ENCODE data around the gene C1QC. TPM values are rescaled to one million over a fixed set of nuclear protein-coding genes. Genes with fewer than 3 reads are reported as not detected.

C1QC gene
- total RNA-seq, 3 donors from 2014 or later = 44.3 to 200 (median 189) TPM

- intact Hi-C loops (cut with DNase I, micrococcal nuclease) = no loop called here
- Histone ChIP-seq H3K4me1 (ENCODE audit: low read depth) (no peaks in the 10 kb centered on the region), H3K4me3 (no peak overlapping the region), H3K36me3 (ENCODE audit: low read depth) (no peaks in the 10 kb centered on the region), H3K9me3 (no peaks in the 10 kb centered on the region)
- no peak for DNase-seq
- TF ChIP-seq CTCF (IDR thresholded peaks at IDR 0.05) = no peak
- no peak for ATAC-seq
These were observed 30.5 kb upstream of the C1QC start for GRCh38 chr1:22612671-22613571.

- intact Hi-C loops (cut with DNase I, micrococcal nuclease) = no loop called here
- no peak for TF ChIP-seq CTCF (IDR thresholded peaks at IDR 0.05)
- no peak for ATAC-seq
These were observed 29.9 kb upstream of the C1QC start for GRCh38 chr1:22613572-22613918.

GRCh38 chr1:22613951-22614350, 29.5 kb upstream of the C1QC start:
- no peaks in the 10 kb centered on the region for H3K4me1 ChIP-seq (ENCODE audit: low read depth)

More at GRCh38 chr1:22613572-22613918, 29.9 kb upstream of the C1QC start:
- H3K4me3 ChIP-seq = no peak overlapping the region
- H3K9me3 ChIP-seq = no peaks in the 10 kb centered on the region
- no peak for DNase-seq
- no peaks in the 10 kb centered on the region for H3K4me1 ChIP-seq (ENCODE audit: low read depth)
- no peaks in the 10 kb centered on the region for H3K36me3 ChIP-seq (ENCODE audit: low read depth)

GRCh38 chr1:22615886-22616285, 27.5 kb upstream of the C1QC start:
- DNase-seq (no peak), ATAC-seq (no peak)
- H3K36me3 ChIP-seq (ENCODE audit: low read depth) = no peaks in the 10 kb centered on the region
- H3K4me3 ChIP-seq = no peak overlapping the region
- no peaks in the 10 kb centered on the region for H3K9me3 ChIP-seq
- no peak for TF ChIP-seq CTCF (IDR thresholded peaks at IDR 0.05)
- intact Hi-C loops (cut with DNase I, micrococcal nuclease) = no loop called here
- no peaks in the 10 kb centered on the region for H3K4me1 ChIP-seq (ENCODE audit: low read depth)

More at GRCh38 chr1:22613951-22614350, 29.5 kb upstream of the C1QC start:
- DNase-seq (no peak), ATAC-seq (no peak)
- Histone ChIP-seq H3K36me3 (ENCODE audit: low read depth) (no peaks in the 10 kb centered on the region), H3K9me3 (no peaks in the 10 kb centered on the region), H3K4me3 (no peak overlapping the region)
- TF ChIP-seq CTCF (IDR thresholded peaks at IDR 0.05) = no peak
- intact Hi-C loops (cut with DNase I, micrococcal nuclease) = no loop called here

GRCh38 chr1:22616571-22616970, 26.9 kb upstream of the C1QC start:
- H3K4me1 ChIP-seq (ENCODE audit: low read depth) = no peaks in the 10 kb centered on the region

More at GRCh38 chr1:22616571-22616970, 26.9 kb upstream of the C1QC start:
- Histone ChIP-seq H3K4me3 (no peak overlapping the region), H3K9me3 (no peaks in the 10 kb centered on the region), H3K36me3 (ENCODE audit: low read depth) (no peaks in the 10 kb centered on the region)
- intact Hi-C loops (cut with DNase I, micrococcal nuclease) = no loop called here
- no peak for TF ChIP-seq CTCF (IDR thresholded peaks at IDR 0.05)
- DNase-seq (no peak), ATAC-seq (no peak)
